ENCODE measurements around the gene PALD1. TPM values are rescaled to one million over a fixed set of nuclear protein-coding genes. Genes with fewer than 3 reads are reported as not detected.

Gene PALD1
- total and polyA plus RNA-seq, 9 of the 15 experiments (the other 6 are each of a cell fraction or from before 2014, with no cell fraction given) = 0.03 to 0.29 (median 0.09) TPM; not detected in 2

DNA sequence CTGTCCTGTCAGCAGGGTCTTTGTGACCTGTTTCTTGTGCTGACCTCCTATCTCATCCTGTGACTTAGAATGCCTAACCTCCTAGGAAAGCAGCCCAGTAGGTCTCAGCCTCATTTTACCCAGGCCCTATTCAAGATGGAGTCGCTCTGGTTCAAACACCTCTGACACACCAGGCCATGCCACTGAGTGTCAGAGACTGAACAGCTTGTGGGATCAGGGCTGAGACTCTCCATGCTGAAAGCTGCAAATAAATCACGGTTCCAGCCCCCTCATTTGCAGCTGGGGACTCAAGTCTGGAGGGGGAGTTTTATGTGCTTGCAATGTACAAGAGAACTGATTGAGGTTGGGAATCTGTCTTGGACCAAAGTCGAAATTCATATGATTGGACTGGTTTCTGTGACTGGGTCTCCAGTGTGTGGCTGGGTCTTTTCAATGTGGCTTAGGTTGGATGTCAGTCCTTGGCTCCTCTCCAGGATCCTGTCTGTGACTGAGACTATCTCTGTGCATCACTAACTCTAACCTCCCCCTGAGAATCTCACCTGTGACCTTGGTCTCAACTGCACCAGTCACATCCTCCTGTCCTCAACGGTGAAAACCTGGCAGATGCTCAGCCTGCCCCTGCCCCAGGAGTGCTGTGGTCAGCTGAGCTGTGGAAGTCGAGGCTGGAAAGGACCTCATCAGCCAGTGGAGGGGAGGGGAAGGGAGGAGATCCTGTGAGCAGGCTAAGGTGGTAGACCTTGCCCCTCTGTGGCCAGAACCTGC, 112.3 kb downstream of the PALD1 start (continued):
- TF ChIP-seq, protein P1, sequence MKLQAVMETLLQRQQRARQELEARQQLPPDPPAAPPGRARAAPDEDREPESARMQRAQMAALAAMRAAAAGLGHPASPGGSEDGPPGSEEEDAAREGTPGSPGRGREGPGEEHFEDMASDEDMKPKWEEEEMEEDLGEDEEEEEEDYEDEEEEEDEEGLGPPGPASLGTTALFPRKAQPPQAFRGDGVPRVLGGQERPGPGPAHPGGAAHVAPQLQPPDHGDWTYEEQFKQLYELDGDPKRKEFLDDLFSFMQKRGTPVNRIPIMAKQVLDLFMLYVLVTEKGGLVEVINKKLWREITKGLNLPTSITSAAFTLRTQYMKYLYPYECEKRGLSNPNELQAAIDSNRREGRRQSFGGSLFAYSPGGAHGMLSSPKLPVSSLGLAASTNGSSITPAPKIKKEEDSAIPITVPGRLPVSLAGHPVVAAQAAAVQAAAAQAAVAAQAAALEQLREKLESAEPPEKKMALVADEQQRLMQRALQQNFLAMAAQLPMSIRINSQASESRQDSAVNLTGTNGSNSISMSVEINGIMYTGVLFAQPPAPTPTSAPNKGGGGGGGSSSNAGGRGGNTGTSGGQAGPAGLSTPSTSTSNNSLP (IDR thresholded peaks at IDR 0.05; ENCODE audit: borderline replicate concordance, low read depth, low read length) = no peak
- peak; percentile 92 for TF ChIP-seq ZNF668 (CRISPR knock-in tag; IDR thresholded peaks at IDR 0.05)
- TF ChIP-seq ARNT (IDR thresholded peaks at IDR 0.05) = no peak
- TF ChIP-seq ZSCAN32 (CRISPR knock-in tag; IDR thresholded peaks at IDR 0.05) = peak; percentile 94
- TF ChIP-seq, protein P2, sequence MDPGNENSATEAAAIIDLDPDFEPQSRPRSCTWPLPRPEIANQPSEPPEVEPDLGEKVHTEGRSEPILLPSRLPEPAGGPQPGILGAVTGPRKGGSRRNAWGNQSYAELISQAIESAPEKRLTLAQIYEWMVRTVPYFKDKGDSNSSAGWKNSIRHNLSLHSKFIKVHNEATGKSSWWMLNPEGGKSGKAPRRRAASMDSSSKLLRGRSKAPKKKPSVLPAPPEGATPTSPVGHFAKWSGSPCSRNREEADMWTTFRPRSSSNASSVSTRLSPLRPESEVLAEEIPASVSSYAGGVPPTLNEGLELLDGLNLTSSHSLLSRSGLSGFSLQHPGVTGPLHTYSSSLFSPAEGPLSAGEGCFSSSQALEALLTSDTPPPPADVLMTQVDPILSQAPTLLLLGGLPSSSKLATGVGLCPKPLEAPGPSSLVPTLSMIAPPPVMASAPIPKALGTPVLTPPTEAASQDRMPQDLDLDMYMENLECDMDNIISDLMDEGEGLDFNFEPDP (CRISPR knock-in tag; IDR thresholded peaks at IDR 0.05) = peak; percentile 97
- TF ChIP-seq RBM39 (optimal IDR thresholded peaks at IDR 0.05; ENCODE audit: low read depth, low read length) = no peak
- no peak for TF ChIP-seq NKRF (IDR thresholded peaks at IDR 0.05; ENCODE audit: borderline replicate concordance)
- no peak for TF ChIP-seq EGR1 (conservative IDR thresholded peaks at IDR 0.05)
- TF ChIP-seq, protein P3, sequence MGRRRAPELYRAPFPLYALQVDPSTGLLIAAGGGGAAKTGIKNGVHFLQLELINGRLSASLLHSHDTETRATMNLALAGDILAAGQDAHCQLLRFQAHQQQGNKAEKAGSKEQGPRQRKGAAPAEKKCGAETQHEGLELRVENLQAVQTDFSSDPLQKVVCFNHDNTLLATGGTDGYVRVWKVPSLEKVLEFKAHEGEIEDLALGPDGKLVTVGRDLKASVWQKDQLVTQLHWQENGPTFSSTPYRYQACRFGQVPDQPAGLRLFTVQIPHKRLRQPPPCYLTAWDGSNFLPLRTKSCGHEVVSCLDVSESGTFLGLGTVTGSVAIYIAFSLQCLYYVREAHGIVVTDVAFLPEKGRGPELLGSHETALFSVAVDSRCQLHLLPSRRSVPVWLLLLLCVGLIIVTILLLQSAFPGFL (CRISPR knock-in tag; IDR thresholded peaks at IDR 0.05) = no peak
- TF ChIP-seq TAF9B (IDR thresholded peaks at IDR 0.05; ENCODE audit: partially characterized antibody) = no peak
- no peak for TF ChIP-seq MAFF (IDR thresholded peaks at IDR 0.05; ENCODE audit: low read length)
- no peak for TF ChIP-seq ATF2 (CRISPR knock-in tag; IDR thresholded peaks at IDR 0.05)
- no peak for TF ChIP-seq KDM5B (IDR thresholded peaks at IDR 0.05; ENCODE audit: insufficient replicate concordance, low read depth, low read length)
- peak; percentile 88; the same call in 1 of the 2 replicates for TF ChIP-seq CAMTA2 (CRISPR knock-in tag; conservative IDR thresholded peaks at IDR 0.05)
- TF ChIP-seq NRF1 (conservative IDR thresholded peaks at IDR 0.05 in 1 of 2, IDR thresholded peaks at IDR 0.05 in 1 of 2) = no peak; a peak in 1 of 4 replicates
- TF ChIP-seq, protein P4, sequence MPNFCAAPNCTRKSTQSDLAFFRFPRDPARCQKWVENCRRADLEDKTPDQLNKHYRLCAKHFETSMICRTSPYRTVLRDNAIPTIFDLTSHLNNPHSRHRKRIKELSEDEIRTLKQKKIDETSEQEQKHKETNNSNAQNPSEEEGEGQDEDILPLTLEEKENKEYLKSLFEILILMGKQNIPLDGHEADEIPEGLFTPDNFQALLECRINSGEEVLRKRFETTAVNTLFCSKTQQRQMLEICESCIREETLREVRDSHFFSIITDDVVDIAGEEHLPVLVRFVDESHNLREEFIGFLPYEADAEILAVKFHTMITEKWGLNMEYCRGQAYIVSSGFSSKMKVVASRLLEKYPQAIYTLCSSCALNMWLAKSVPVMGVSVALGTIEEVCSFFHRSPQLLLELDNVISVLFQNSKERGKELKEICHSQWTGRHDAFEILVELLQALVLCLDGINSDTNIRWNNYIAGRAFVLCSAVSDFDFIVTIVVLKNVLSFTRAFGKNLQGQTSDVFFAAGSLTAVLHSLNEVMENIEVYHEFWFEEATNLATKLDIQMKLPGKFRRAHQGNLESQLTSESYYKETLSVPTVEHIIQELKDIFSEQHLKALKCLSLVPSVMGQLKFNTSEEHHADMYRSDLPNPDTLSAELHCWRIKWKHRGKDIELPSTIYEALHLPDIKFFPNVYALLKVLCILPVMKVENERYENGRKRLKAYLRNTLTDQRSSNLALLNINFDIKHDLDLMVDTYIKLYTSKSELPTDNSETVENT (CRISPR knock-in tag; IDR thresholded peaks at IDR 0.05) = no peak
- TF ChIP-seq SRSF3 (IDR thresholded peaks at IDR 0.05; ENCODE audit: insufficient read depth, low read length) = no peak
